SK-N-MC (cell line): ENCODE data around the gene YPEL2.

ENCODE experiments used
- EZH2 ChIP-seq: fragments of 200-600 bp; sonication (generic); IDR thresholded peaks from one replicate; pipeline ENCODE4 v1.6.1; 2017; ENCODE audit warnings: antibody characterized with exemption
- FOXP2 ChIP-seq: optimal IDR thresholded peaks from 2 replicates; pipeline ENCODE3; 2011; ENCODE audit warnings: mild to moderate bottlenecking, moderate library complexity; ENCODE audit not compliant: insufficient read depth; ENCODE audit errors: extremely low read length, control extremely low read depth
- POLR2AphosphoS5 ChIP-seq: IDR thresholded peaks from 2 replicates; pipeline ENCODE4 v1.6.1; 2012; ENCODE audit warnings: mild to moderate bottlenecking, low read depth, low read length, borderline replicate concordance

DNA sequence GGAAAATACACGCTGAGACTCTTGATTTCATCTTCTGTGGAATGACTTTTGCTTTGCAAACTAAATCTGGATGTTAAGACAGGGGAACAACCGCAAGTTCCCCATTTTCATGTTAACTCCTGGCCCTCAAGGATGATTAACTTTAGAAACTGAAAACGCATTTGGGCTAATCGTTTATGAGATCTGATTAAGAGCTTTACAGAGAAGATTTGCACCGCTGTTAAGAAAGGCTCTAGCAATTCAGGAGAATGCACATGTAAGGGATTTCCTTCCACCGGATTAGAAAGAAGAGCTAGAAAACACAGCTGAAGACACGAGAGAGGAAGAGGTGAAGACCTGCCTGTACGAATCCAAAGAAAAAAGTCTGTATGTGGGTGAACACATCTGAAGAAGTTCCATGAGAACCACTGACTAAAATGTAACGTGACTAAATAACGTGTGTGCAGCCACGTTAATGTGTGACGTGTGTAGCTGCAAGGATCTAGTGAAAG is 106.4 kb downstream of the YPEL2 start:
- TF ChIP-seq EZH2 (no peak), POLR2AphosphoS5 (no peak), FOXP2 (no peak)
